Measurements from ENCODE around the gene DCAF11. TPM values are rescaled to one million over a fixed set of nuclear protein-coding genes. Genes with fewer than 3 reads are reported as not detected.

The DCAF11 gene
- total RNA-seq, 1 experiment from 2014 or later: 68.2 TPM

DNA sequence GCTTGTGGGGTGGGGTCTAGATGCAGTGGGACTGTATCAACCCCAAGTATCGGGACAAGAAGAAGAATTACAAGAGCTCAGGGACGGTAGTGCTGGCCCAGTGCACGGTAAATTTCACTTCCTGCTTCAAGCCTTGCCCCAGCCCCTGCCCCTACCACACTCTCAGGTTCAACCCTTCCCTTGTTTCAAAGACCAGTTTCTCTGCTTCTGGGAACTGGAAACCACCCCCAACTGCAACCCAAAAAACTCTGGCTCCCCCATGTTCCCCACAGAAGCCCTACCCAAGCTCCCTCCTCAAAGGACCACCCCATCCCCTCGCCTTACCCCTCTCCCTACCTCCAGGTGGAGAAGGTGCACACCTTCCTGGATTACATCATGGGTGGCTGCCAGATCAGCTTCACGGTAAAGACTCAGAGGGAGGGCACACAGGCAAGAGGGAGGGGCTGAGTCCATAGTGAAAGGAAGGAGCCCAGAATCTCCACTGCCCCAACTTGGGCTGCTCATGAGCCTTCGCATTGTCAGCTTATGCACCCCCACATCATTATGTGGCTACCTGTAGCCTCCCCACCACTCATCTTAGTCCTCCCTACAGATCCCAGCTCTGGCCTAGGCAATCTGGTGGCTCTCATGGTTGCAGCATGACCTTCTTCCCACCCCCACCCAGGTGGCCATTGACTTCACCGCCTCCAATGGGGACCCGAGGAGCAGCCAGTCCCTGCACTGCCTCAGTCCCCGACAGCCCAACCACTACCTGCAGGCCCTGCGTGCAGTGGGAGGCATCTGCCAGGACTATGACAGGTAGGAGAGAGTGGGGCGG, 38.9 kb upstream of the DCAF11 start:
- no peak for DNase-seq
- ATAC-seq: no peak
- intact Hi-C loops (cut with micrococcal nuclease): no loop called here
- TF ChIP-seq EZH2 (IDR thresholded peaks at IDR 0.05; ENCODE audit: low read length, unreplicated experiment): no peak
- no peak for TF ChIP-seq EZH2phosphoT487 (IDR thresholded peaks at IDR 0.05; ENCODE audit: borderline replicate concordance, low read length)
- TF ChIP-seq, protein P1, sequence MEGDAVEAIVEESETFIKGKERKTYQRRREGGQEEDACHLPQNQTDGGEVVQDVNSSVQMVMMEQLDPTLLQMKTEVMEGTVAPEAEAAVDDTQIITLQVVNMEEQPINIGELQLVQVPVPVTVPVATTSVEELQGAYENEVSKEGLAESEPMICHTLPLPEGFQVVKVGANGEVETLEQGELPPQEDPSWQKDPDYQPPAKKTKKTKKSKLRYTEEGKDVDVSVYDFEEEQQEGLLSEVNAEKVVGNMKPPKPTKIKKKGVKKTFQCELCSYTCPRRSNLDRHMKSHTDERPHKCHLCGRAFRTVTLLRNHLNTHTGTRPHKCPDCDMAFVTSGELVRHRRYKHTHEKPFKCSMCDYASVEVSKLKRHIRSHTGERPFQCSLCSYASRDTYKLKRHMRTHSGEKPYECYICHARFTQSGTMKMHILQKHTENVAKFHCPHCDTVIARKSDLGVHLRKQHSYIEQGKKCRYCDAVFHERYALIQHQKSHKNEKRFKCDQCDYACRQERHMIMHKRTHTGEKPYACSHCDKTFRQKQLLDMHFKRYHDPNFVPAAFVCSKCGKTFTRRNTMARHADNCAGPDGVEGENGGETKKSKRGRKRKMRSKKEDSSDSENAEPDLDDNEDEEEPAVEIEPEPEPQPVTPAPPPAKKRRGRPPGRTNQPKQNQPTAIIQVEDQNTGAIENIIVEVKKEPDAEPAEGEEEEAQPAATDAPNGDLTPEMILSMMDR (conservative IDR thresholded peaks at IDR 0.05; ENCODE audit: low read depth, low read length): no peak
- H2AFZ ChIP-seq (ENCODE audit: low read length): no peak overlapping the region
- 0 out of 2 replicates have a peak, but pooled peaks cover under 1% of the 10 kb centered on the region for H3K27me3 ChIP-seq (ENCODE audit: low read length)
- H3K4me3 ChIP-seq (ENCODE audit: low read length): no peak overlapping the region
- no peaks in the 10 kb centered on the region for H4K20me1 ChIP-seq (ENCODE audit: low read length)
- H3K9me3 ChIP-seq (ENCODE audit: low read length): no peaks in the 10 kb centered on the region
- H3K36me3 ChIP-seq (ENCODE audit: low read depth, low read length): no peaks in the 10 kb centered on the region
- H3K79me2 ChIP-seq (ENCODE audit: low read length): no peaks in the 10 kb centered on the region
- POLR2A ChIA-PET (ENCODE audit: unreplicated experiment): no interaction called here
- H3K4me1 ChIP-seq (ENCODE audit: insufficient read depth, low read length): peaks cover 5% of the 10 kb centered on the region
- CTCF ChIA-PET: no interaction called here
- BruUV-seq (replicated peaks): no TSS peak
- H3K9me2 ChIP-seq (replicated peaks; ENCODE audit: low read length): no peaks in the 10 kb centered on the region
- no peak overlapping the region for H3K4me2 ChIP-seq (ENCODE audit: low read length)
- H3K9ac ChIP-seq (ENCODE audit: low read length): no peak overlapping the region
- no peak overlapping the region for H3K27ac ChIP-seq (ENCODE audit: low read length)
- H3F3A ChIP-seq (ENCODE audit: low read length, unreplicated experiment): no peaks in the 10 kb centered on the region

DNA sequence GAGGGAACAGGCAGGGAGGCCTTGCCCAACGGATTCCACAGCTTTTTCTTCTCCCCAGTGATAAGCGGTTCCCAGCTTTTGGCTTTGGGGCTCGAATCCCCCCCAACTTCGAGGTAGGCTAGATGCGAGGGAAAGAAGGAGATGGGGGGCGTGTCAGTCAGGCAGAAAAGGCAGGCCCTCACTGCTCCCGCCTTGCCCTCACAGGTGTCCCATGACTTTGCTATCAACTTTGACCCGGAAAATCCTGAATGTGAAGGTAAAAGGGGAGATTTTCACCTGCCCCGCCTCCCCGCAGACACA, 38.3 kb upstream of the DCAF11 start:
- Histone ChIP-seq H3K79me2 (ENCODE audit: low read length) (no peaks in the 10 kb centered on the region), H3K9me2 (replicated peaks; ENCODE audit: low read length) (no peaks in the 10 kb centered on the region), H4K20me1 (ENCODE audit: low read length) (no peaks in the 10 kb centered on the region), H3K27me3 (ENCODE audit: low read length) (no peaks in the 10 kb centered on the region), H3F3A (ENCODE audit: low read length, unreplicated experiment) (no peaks in the 10 kb centered on the region), H3K9ac (ENCODE audit: low read length) (no peak overlapping the region), H3K4me1 (ENCODE audit: insufficient read depth, low read length) (peaks cover 8% of the 10 kb centered on the region), H2AFZ (ENCODE audit: low read length) (no peak overlapping the region), H3K4me2 (ENCODE audit: low read length) (no peak overlapping the region), H3K36me3 (ENCODE audit: low read depth, low read length) (no peaks in the 10 kb centered on the region), H3K9me3 (ENCODE audit: low read length) (no peaks in the 10 kb centered on the region), H3K4me3 (ENCODE audit: low read length) (no peak overlapping the region), H3K27ac (ENCODE audit: low read length) (no peak overlapping the region)
- intact Hi-C loops (cut with micrococcal nuclease): no loop called here
- no TSS peak for BruUV-seq (replicated peaks)
- DNase-seq: no peak
- CTCF ChIA-PET: no interaction called here
- no peak for ATAC-seq
- POLR2A ChIA-PET (ENCODE audit: unreplicated experiment): interaction anchor here (0.6 kb wide), 1 partner anchor 32 kb away, joined by 3 read pairs; no protein-coding TSS in a partner anchor
- no peak for TF ChIP-seq EZH2 (IDR thresholded peaks at IDR 0.05; ENCODE audit: low read length, unreplicated experiment)
- TF ChIP-seq, protein P1 (conservative IDR thresholded peaks at IDR 0.05; ENCODE audit: low read depth, low read length): no peak
- no peak for TF ChIP-seq EZH2phosphoT487 (IDR thresholded peaks at IDR 0.05; ENCODE audit: borderline replicate concordance, low read length)

DNA sequence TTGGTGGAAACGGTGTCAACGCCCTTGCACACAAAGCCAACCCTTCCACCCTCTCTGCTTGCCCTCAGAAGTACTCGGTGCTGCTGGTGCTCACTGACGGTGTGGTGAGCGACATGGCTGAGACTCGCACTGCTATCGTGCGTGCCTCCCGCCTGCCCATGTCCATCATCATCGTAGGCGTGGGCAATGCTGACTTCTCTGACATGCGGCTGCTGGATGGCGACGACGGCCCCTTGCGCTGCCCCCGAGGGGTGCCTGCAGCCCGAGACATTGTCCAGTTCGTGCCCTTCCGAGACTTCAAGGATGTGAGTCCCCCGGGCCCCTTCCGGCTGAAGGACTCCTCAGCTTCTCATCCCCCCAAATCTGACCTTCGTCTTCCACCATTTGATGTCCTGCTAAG, 37.5 kb upstream of the DCAF11 start:
- H3K9ac ChIP-seq (ENCODE audit: low read length): no peak overlapping the region
- DNase-seq (no peak), ATAC-seq (no peak)
- no peaks in the 10 kb centered on the region for H3K9me2 ChIP-seq (replicated peaks; ENCODE audit: low read length)
- H3F3A ChIP-seq (ENCODE audit: low read length, unreplicated experiment): no peaks in the 10 kb centered on the region
- H4K20me1 ChIP-seq (ENCODE audit: low read length): no peaks in the 10 kb centered on the region
- TF ChIP-seq EZH2phosphoT487 (IDR thresholded peaks at IDR 0.05; ENCODE audit: borderline replicate concordance, low read length) (no peak), EZH2 (IDR thresholded peaks at IDR 0.05; ENCODE audit: low read length, unreplicated experiment) (no peak)
- TF ChIP-seq, protein P1 (conservative IDR thresholded peaks at IDR 0.05; ENCODE audit: low read depth, low read length): no peak
- H3K79me2 ChIP-seq (ENCODE audit: low read length): no peaks in the 10 kb centered on the region
- CTCF ChIA-PET: no interaction called here
- H3K4me3 ChIP-seq (ENCODE audit: low read length): no peak overlapping the region
- H3K27me3 ChIP-seq (ENCODE audit: low read length): no peaks in the 10 kb centered on the region
- no peaks in the 10 kb centered on the region for H3K9me3 ChIP-seq (ENCODE audit: low read length)
- H3K4me1 ChIP-seq (ENCODE audit: insufficient read depth, low read length): peaks cover 12% of the 10 kb centered on the region
- POLR2A ChIA-PET (ENCODE audit: unreplicated experiment): no interaction called here
- intact Hi-C loops (cut with micrococcal nuclease): no loop called here
- H3K4me2 ChIP-seq (ENCODE audit: low read length): no peak overlapping the region
- no peaks in the 10 kb centered on the region for H3K36me3 ChIP-seq (ENCODE audit: low read depth, low read length)
- no peak overlapping the region for H2AFZ ChIP-seq (ENCODE audit: low read length)
- BruUV-seq (replicated peaks): no TSS peak
- H3K27ac ChIP-seq (ENCODE audit: low read length): no peak overlapping the region
